ENCODE data around the gene RYK.

DNA sequence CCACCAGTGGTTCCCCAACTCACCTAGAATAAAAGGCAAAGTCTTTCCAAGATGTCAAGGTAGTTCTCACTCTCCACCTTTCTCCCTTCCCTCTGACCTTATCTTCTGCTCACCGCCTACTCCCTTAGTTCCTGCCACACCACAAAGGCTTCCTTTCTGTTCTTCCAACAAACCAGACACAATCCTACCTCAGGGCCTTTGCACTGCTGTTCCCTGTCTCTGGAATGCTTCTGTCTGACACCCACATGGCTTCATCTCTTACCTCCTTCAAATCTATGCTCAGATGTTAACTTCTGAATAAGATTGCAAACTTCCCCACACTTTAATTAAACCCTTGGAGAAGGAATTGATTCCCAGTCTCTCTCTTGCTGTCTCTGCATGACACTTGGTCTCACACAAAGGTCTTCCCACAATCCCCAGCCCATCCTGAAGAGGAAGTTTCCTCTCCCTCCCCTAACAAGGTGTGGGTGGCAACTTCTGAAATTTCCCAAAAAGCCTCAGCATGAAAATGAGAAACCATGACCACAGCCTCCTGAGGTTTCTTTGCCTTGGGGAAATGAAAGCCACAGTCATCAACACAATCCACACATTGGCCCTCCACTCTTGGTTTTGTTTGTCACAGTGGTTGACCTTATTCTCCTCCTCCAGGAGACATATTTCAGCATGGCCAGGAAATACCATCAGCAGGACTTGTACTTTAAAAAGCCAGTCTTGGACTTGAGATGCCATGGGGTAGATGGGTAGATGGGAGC lies 3.0 kb upstream of the RYK start:
- TF ChIP-seq, protein P1, sequence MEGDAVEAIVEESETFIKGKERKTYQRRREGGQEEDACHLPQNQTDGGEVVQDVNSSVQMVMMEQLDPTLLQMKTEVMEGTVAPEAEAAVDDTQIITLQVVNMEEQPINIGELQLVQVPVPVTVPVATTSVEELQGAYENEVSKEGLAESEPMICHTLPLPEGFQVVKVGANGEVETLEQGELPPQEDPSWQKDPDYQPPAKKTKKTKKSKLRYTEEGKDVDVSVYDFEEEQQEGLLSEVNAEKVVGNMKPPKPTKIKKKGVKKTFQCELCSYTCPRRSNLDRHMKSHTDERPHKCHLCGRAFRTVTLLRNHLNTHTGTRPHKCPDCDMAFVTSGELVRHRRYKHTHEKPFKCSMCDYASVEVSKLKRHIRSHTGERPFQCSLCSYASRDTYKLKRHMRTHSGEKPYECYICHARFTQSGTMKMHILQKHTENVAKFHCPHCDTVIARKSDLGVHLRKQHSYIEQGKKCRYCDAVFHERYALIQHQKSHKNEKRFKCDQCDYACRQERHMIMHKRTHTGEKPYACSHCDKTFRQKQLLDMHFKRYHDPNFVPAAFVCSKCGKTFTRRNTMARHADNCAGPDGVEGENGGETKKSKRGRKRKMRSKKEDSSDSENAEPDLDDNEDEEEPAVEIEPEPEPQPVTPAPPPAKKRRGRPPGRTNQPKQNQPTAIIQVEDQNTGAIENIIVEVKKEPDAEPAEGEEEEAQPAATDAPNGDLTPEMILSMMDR (IDR thresholded peaks at IDR 0.05; ENCODE audit: insufficient read depth, low read depth, low read length): no peak
- no peak for TF ChIP-seq EZH2 (IDR thresholded peaks at IDR 0.05; ENCODE audit: insufficient read depth, low read length)
